ENCODE measurements around the gene APOBEC3F.
"Not testable (repeated sequence)": the region's sequence is repeated elsewhere in the genome, so short reads cannot be mapped to it uniquely, and the experiment has no call there.

Gene APOBEC3F

GRCh38 chr22:39017596-39018365 is 22.9 kb upstream of the APOBEC3F start:
- DNase-seq = no peak
- no peak for TF ChIP-seq CTCF (IDR thresholded peaks at IDR 0.05)
- no peak overlapping the region for H3K27ac ChIP-seq
- intact Hi-C loops (cut with DNase I; ENCODE audit: low total_unique reads) = no loop called here
- H3K27me3 ChIP-seq = no peaks in the 10 kb centered on the region
- no peaks in the 10 kb centered on the region for H3K9me3 ChIP-seq
- H3K4me1 ChIP-seq = peaks cover 0 to 37% (median 22%) of the 10 kb centered on the region in 4 donors
- H3K4me3 ChIP-seq = no peak overlapping the region
- no peaks in the 10 kb centered on the region for H3K36me3 ChIP-seq

- intact Hi-C loops (cut with DNase I; ENCODE audit: low total_unique reads); DNase-seq; H3K9me3 ChIP-seq; H3K27me3 ChIP-seq; H3K36me3 ChIP-seq: not testable (repeated sequence)
- peaks cover 0 to 24% (median 14%) of the 10 kb centered on the region in 4 donors for H3K4me1 ChIP-seq
- peak overlapping the region; percentile 28 to 66 for H3K27ac ChIP-seq
- peak overlapping the region; percentile 47 to 51 for H3K4me3 ChIP-seq
Measured at GRCh38 chr22:39020021-39020651, 20.5 kb upstream of the APOBEC3F start.

DNA sequence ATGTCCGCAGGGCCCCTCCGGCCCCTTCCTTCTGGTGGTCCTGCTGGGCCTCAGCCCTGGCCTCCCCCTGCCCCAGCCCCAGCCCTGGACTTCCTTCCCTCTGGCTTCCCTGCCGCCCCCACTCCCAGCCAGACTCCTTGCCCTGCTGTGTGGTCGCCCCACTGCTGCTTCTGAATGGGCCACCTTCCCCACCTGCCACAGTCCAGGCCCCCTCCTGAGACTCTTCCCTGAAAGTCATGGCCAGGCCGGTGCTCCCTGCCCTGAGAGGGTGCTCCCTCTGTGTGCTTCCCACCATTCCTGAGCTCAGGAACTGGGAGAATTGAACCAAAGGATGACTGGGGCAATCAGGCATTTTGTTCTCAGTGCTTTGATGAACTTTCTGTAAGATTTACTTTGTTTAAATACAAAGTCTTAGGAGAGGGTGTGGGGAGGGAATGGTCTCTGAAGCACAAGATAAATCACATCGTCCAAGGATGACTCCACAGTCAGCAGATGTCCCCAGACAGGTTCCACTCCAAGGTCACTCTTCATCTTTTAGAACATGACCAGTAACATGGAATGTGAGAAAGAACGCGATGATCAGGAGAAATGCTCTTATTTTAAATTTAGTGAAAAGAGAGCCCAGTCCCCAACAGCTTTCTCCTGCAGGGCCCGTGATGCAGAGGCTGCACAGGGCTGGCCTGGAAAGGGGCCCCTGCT is 19.0 kb upstream of the APOBEC3F start:
- DNase-seq = no peak
- Histone ChIP-seq H3K27ac (peak overlapping the region; percentile 61 to 66), H3K27me3 (no peaks in the 10 kb centered on the region), H3K36me3 (peaks cover 0 to 10% (median 6%) of the 10 kb centered on the region in 3 donors), H3K4me3 (peak overlapping the region; percentile 47 to 51), H3K9me3 (no peaks in the 10 kb centered on the region), H3K4me1 (peaks cover 0 to 19% (median 13%) of the 10 kb centered on the region in 4 donors)
- TF ChIP-seq CTCF (IDR thresholded peaks at IDR 0.05) = no peak
- intact Hi-C loops (cut with DNase I; ENCODE audit: low total_unique reads) = no loop called here

- DNase-seq = no peak
- H3K4me3 ChIP-seq = no peak overlapping the region
- H3K9me3 ChIP-seq = no peaks in the 10 kb centered on the region
- no peak overlapping the region for H3K27ac ChIP-seq
- peaks cover 0 to 19% (median 13%) of the 10 kb centered on the region in 4 donors for H3K4me1 ChIP-seq
- intact Hi-C loops (cut with DNase I; ENCODE audit: low total_unique reads) = no loop called here
- H3K36me3 ChIP-seq = peaks cover 0 to 10% (median 6%) of the 10 kb centered on the region in 3 donors
- no peak for TF ChIP-seq CTCF (IDR thresholded peaks at IDR 0.05)
- no peaks in the 10 kb centered on the region for H3K27me3 ChIP-seq
Measured at GRCh38 chr22:39024519-39025308, 15.9 kb upstream of the APOBEC3F start.

- H3K4me1 ChIP-seq = peaks cover 0 to 8% (median 3%) of the 10 kb centered on the region in 4 donors
- H3K27me3 ChIP-seq = no peaks in the 10 kb centered on the region
- intact Hi-C loops (cut with DNase I; ENCODE audit: low total_unique reads) = no loop called here
- H3K27ac ChIP-seq = no peak overlapping the region
- no peak overlapping the region for H3K4me3 ChIP-seq
- H3K9me3 ChIP-seq = no peaks in the 10 kb centered on the region
- no peak for DNase-seq
- no peak for TF ChIP-seq CTCF (IDR thresholded peaks at IDR 0.05)
- H3K36me3 ChIP-seq = peaks cover 0 to 10% (median 6%) of the 10 kb centered on the region in 3 donors
Measured at GRCh38 chr22:39026509-39027150, 14.0 kb upstream of the APOBEC3F start.

Data from tibial artery (tissue), 4 donors.